GM21825 (cell line): ENCODE measurements around the gene RALGAPA1.
A peak's percentile ranks its signal among the peaks of the same experiment; 100 is the strongest.
"Not testable (repeated sequence)": the region's sequence is repeated elsewhere in the genome, so short reads cannot be mapped to it uniquely, and the experiment has no call there.

Experiments
- ATAC-seq: cut with Tn5 transposase; IDR thresholded peaks from one replicate; pipeline ENCODE4 v1.9.1; 2021; ENCODE audit warnings: mild to moderate bottlenecking, moderate library complexity; ENCODE audit not compliant: unreplicated experiment

The RALGAPA1 gene

GRCh38 chr14:35808638-35809563 is at the start of gene RALGAPA1:
TSS of gene RALGAPA1 (minus strand) at chr14:35809295. CDS start at chr14:35808835, 460 bp downstream.
- peak; percentile 98 for ATAC-seq

- no peak for ATAC-seq
Observed at GRCh38 chr14:35858521-35859209, 49.6 kb upstream of the RALGAPA1 start.

GRCh38 chr14:35855876-35856481 is 46.9 kb upstream of the RALGAPA1 start:
- ATAC-seq: peak; percentile 90

GRCh38 chr14:35854696-35855270 is 45.7 kb upstream of the RALGAPA1 start:
- ATAC-seq: no peak

- no peak for ATAC-seq
Observed at GRCh38 chr14:35853225-35853624, 44.1 kb upstream of the RALGAPA1 start.

GRCh38 chr14:35851823-35852222 is 42.7 kb upstream of the RALGAPA1 start:
- no peak for ATAC-seq

- no peak for ATAC-seq
Observed at GRCh38 chr14:35849122-35849521, 40.0 kb upstream of the RALGAPA1 start.

GRCh38 chr14:35847636-35848035 is 38.5 kb upstream of the RALGAPA1 start:
- ATAC-seq: no peak

- ATAC-seq: no peak
Observed at GRCh38 chr14:35844494-35844893, 35.4 kb upstream of the RALGAPA1 start.

GRCh38 chr14:35842245-35842644 is 33.1 kb upstream of the RALGAPA1 start:
- not testable (repeated sequence) for ATAC-seq

GRCh38 chr14:35841704-35842103 is 32.6 kb upstream of the RALGAPA1 start:
- not testable (repeated sequence) for ATAC-seq

- ATAC-seq: no peak
Observed at GRCh38 chr14:35835208-35835982, 26.3 kb upstream of the RALGAPA1 start.

GRCh38 chr14:35829449-35829848 is 20.4 kb upstream of the RALGAPA1 start:
- ATAC-seq: no peak

- no peak for ATAC-seq
Observed at GRCh38 chr14:35827678-35828472, 18.8 kb upstream of the RALGAPA1 start.

GRCh38 chr14:35826952-35827416 is 17.9 kb upstream of the RALGAPA1 start:
- ATAC-seq: no peak

GRCh38 chr14:35826218-35826951 is 17.3 kb upstream of the RALGAPA1 start, which contains the start of gene BRMS1L:
TSS of gene BRMS1L (plus strand) at chr14:35826338. CDS start at chr14:35826517, 179 bp downstream.
- peak; percentile 97 for ATAC-seq

- no peak for ATAC-seq
Observed at GRCh38 chr14:35825968-35826217, 16.8 kb upstream of the RALGAPA1 start.

- not testable (repeated sequence) for ATAC-seq
Observed at GRCh38 chr14:35824446-35825165, 15.5 kb upstream of the RALGAPA1 start.
